ENCODE results near the gene SPIRE2.

Gene SPIRE2, protein sequence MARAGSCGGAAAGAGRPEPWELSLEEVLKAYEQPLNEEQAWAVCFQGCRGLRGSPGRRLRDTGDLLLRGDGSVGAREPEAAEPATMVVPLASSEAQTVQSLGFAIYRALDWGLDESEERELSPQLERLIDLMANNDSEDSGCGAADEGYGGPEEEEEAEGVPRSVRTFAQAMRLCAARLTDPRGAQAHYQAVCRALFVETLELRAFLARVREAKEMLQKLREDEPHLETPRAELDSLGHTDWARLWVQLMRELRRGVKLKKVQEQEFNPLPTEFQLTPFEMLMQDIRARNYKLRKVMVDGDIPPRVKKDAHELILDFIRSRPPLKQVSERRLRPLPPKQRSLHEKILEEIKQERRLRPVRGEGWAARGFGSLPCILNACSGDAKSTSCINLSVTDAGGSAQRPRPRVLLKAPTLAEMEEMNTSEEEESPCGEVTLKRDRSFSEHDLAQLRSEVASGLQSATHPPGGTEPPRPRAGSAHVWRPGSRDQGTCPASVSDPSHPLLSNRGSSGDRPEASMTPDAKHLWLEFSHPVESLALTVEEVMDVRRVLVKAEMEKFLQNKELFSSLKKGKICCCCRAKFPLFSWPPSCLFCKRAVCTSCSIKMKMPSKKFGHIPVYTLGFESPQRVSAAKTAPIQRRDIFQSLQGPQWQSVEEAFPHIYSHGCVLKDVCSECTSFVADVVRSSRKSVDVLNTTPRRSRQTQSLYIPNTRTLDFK

DNA sequence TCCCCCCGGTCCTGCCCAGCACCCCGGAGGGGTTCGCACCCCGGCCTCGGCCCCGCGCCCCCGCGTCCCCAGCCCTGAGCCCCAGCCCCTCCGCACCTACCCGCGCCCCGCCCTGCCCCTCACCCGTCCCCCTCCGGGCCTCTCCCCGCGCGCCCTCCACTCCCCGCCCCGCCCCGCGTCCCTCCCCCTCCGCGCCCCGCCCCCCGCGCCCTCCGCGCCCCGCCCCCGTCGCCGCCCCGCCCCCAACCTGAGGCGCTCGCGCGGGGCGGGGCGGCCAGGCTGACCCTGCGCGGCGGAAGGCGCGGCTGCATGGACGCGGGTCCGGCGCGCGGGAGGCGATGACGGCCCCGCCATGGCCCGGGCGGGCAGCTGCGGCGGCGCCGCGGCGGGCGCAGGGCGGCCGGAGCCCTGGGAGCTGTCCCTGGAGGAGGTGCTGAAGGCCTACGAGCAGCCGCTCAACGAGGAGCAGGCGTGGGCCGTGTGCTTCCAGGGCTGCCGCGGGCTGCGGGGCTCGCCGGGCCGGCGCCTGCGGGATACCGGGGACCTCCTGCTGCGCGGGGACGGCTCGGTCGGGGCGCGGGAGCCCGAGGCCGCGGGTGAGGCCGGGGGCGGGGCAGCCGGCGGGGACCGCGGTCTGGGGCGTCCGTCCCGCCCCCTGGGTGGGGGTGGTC lies at the start of gene SPIRE2:
TSS of gene SPIRE2 (plus strand) at position 277 of the 671 bp plus-strand sequence. CDS start at position 353, 76 bp downstream.
- TF ChIP-seq, protein P1, sequence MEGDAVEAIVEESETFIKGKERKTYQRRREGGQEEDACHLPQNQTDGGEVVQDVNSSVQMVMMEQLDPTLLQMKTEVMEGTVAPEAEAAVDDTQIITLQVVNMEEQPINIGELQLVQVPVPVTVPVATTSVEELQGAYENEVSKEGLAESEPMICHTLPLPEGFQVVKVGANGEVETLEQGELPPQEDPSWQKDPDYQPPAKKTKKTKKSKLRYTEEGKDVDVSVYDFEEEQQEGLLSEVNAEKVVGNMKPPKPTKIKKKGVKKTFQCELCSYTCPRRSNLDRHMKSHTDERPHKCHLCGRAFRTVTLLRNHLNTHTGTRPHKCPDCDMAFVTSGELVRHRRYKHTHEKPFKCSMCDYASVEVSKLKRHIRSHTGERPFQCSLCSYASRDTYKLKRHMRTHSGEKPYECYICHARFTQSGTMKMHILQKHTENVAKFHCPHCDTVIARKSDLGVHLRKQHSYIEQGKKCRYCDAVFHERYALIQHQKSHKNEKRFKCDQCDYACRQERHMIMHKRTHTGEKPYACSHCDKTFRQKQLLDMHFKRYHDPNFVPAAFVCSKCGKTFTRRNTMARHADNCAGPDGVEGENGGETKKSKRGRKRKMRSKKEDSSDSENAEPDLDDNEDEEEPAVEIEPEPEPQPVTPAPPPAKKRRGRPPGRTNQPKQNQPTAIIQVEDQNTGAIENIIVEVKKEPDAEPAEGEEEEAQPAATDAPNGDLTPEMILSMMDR (IDR thresholded peaks at IDR 0.05) = no peak

GRCh38 chr16:89779231-89779908 lies 48.9 kb upstream of the SPIRE2 start:
- TF ChIP-seq, protein P1 (IDR thresholded peaks at IDR 0.05) = no peak

- TF ChIP-seq, protein P1 (IDR thresholded peaks at IDR 0.05) = no peak
These were observed 48.4 kb upstream of the SPIRE2 start for GRCh38 chr16:89779909-89780305.

DNA sequence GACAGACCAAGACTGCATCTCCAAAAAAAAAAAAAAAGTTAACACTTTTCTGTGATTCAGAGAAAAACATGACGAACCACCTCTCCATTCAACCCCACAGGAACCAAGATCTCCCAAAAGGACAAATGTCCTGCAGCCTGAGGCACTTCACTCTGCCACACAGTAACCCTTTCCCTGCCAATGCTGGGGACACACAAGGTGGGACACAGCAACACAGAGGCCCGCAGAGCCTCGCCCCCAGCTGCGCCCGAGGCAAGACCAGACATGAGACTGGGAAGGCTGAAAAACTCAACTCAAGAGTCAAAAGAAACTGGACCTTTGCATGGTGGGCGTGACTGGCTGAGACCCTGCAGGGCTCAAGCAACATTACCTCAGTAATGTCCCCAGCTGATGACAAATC lies 45.8 kb upstream of the SPIRE2 start:
- TF ChIP-seq, protein P1 (IDR thresholded peaks at IDR 0.05) = no peak

GRCh38 chr16:89784406-89784805 lies 43.9 kb upstream of the SPIRE2 start:
- TF ChIP-seq, protein P1 (IDR thresholded peaks at IDR 0.05) = no peak

DNA sequence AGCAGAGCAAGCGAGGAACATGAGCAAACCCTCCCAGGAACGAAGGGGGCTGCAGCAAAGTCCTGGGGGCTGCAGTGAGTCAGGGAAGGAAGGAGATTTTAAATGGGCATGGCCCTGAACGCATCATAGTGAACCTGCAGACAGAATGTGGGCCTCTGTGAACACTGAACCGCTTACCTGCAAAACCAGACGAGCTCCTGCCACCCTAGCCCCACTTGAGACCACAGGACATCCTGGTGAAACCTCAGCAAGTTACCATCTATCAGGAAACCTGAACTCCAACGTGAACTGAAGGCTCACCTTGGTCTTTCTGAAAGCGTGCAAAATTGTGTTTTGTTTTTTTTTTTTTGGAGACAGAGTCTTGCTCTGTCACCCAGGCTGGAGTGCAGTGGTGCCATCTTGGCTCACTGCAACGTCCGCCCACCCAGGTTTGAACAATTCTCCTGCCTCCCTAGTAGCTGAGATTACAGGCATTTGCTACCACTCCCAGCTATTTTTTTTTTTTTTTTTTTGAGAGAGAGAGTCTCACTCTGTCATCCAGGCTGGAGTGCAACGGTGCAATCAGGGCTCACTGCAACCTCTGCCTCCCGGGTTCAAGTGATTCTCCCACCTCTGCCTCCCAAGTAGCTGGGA lies 42.6 kb upstream of the SPIRE2 start:
- TF ChIP-seq, protein P1 (IDR thresholded peaks at IDR 0.05) = no peak

Measured in LNCAP (cell line).